ENCODE data around the gene AQP6. TPM values are rescaled to one million over a fixed set of nuclear protein-coding genes. Genes with fewer than 3 reads are reported as not detected.

AQP6 gene
- total RNA-seq, 4 donors from 2014 or later = not detected

DNA sequence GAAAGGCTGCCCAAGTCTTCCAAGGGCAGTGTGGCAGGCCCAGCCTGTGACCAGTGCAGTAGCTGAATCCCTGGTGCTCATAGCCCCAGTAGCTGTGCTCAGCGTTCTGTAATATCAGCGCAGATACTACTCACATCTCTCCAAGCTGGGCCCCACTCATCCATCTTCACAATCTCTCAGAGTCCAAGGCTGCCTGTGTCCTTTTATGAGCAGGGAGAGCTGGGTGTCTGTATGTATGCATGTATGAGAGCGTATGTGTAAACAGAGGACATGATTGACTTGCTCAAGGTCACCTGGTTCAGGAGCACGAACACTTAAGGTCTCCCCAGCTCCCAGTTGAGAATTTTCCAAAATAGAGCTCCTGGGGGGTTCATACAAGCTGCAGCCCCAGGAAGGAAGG, 5.4 kb downstream of the AQP6 start:
- Histone ChIP-seq H3K27ac (no peak overlapping the region), H3K4me1 (peaks cover 8% of the 10 kb centered on the region), H3K4me3 (no peak overlapping the region), H3K9me3 (no peaks in the 10 kb centered on the region), H3K27me3 (no peaks in the 10 kb centered on the region), H3K36me3 (no peaks in the 10 kb centered on the region)
- TF ChIP-seq POLR2A (IDR thresholded peaks at IDR 0.05) (no peak), EP300 (IDR thresholded peaks at IDR 0.05) (no peak), POLR2AphosphoS5 (IDR thresholded peaks at IDR 0.05) (no peak)
- TF ChIP-seq, protein P1, sequence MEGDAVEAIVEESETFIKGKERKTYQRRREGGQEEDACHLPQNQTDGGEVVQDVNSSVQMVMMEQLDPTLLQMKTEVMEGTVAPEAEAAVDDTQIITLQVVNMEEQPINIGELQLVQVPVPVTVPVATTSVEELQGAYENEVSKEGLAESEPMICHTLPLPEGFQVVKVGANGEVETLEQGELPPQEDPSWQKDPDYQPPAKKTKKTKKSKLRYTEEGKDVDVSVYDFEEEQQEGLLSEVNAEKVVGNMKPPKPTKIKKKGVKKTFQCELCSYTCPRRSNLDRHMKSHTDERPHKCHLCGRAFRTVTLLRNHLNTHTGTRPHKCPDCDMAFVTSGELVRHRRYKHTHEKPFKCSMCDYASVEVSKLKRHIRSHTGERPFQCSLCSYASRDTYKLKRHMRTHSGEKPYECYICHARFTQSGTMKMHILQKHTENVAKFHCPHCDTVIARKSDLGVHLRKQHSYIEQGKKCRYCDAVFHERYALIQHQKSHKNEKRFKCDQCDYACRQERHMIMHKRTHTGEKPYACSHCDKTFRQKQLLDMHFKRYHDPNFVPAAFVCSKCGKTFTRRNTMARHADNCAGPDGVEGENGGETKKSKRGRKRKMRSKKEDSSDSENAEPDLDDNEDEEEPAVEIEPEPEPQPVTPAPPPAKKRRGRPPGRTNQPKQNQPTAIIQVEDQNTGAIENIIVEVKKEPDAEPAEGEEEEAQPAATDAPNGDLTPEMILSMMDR (IDR thresholded peaks at IDR 0.05) = no peak
- DNase-seq (ENCODE audit: low spot score in 2 of 2) = no peak
- 74% methylated on average over 4 of the region's 4 CpGs for WGBS

DNA sequence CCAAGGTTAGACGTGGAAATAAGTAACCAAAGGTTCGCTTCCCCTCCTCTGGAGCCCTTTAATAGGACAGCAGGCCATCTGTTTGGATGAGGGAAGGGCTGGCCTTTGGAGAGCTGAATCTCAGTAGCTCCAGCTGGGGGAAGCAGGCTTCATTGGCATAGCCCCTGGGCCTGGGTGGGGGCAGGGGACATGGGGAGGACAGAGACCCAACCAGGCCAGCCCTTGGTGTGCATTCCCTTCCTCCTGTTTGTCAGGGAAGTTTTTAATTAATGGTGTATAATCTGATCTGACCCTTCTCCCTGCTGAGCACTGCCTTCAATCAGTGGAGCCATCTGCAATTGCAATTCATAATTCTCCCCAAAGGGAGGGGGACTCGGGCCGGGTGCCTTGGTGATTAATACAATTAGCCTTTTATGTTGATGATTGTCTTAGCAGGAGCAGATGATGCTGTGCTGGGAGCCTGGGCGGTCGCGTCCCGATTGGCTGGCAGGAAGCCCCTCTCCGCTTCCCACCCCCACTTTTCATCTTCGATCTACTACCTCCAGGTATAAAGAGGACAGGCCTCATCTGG, 6.4 kb downstream of the AQP6 start:
- Histone ChIP-seq H3K27ac (no peak overlapping the region), H3K9me3 (no peaks in the 10 kb centered on the region), H3K4me3 (no peak overlapping the region), H3K4me1 (peaks cover 15% of the 10 kb centered on the region), H3K27me3 (no peaks in the 10 kb centered on the region), H3K36me3 (no peaks in the 10 kb centered on the region)
- TF ChIP-seq EP300 (IDR thresholded peaks at IDR 0.05) (no peak), POLR2AphosphoS5 (IDR thresholded peaks at IDR 0.05) (no peak), POLR2A (IDR thresholded peaks at IDR 0.05) (no peak)
- TF ChIP-seq, protein P1 (IDR thresholded peaks at IDR 0.05) = no peak
- whole genome bisulfite sequencing = 72% methylated on average over 10 of the region's 10 CpGs
- DNase-seq (ENCODE audit: low spot score in 2 of 2) = no peak

DNA sequence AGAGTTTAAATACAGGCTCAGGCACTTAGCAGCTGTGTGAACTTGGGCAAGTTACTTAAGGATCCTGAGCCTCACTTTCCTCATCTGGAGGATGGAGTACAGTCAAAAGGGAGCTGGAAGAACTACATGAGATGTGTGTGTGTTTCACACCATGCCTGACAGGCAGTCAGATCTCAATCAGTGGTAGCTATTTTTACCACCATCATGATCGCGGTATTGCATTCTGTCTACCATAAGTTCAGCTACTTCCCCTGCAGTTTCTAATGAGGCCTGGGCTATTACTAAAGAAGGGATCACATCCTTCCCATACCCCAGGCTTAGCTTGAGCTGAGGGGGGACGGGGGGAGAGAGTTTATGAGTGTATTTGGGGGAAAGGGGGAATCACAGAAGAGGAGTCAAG, 7.0 kb downstream of the AQP6 start:
- TF ChIP-seq POLR2AphosphoS5 (IDR thresholded peaks at IDR 0.05) (no peak), POLR2A (IDR thresholded peaks at IDR 0.05) (no peak), EP300 (IDR thresholded peaks at IDR 0.05) (no peak)
- TF ChIP-seq, protein P1 (IDR thresholded peaks at IDR 0.05) = no peak

DNA sequence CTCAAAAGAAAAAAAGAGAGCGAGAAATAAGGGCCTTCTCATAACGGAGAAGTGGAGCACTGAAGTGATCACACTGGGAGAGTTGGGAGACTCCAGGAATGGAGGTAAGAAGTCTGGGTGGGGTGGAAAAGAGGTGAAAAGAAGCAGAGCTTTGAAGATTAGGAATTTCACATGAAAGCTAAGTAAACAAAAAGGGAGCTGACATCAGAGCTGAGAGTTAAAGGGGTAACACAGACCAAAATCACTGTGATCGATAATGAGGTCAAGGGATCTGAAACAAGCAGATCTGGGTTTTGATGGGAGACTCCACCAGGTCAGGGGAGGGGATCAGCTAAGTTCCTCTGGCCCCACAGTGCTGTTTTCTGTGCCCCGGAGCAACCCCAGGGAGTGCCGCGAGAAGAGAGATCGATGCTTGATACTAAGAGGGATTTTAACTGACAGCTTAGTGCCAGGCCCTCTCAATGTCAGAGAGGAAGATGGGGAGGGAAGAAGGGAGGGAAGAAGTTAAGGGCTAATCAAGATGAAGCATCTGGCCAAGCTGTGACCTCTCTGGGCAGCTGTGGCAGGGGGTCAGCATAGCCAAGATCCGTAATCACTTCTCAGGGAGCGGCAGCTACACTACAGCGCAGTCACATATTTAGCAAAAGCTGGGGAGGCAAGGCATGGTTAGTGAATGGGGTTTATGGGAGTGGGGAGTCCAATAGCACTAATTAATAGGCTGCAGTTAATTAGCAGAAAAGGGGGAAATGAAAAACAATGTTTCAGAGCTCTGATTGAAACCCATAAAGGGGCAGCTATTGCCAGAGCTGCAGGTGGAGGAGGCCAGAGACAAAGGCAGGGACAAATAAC, 8.0 kb downstream of the AQP6 start:
- Histone ChIP-seq H3K4me1 (peaks cover 11% of the 10 kb centered on the region), H3K27ac (no peak overlapping the region), H3K36me3 (no peaks in the 10 kb centered on the region), H3K9me3 (no peaks in the 10 kb centered on the region), H3K4me3 (no peak overlapping the region), H3K27me3 (no peaks in the 10 kb centered on the region)
- TF ChIP-seq POLR2AphosphoS5 (IDR thresholded peaks at IDR 0.05) (no peak), POLR2A (IDR thresholded peaks at IDR 0.05) (no peak), EP300 (IDR thresholded peaks at IDR 0.05) (no peak)
- TF ChIP-seq, protein P1 (IDR thresholded peaks at IDR 0.05) = no peak
- DNase-seq (ENCODE audit: low spot score in 2 of 2) = no peak
- WGBS = 93% methylated on average over 10 of the region's 10 CpGs

More for the DNA sequence above, 7.0 kb downstream of the AQP6 start:
- Histone ChIP-seq H3K4me3 (no peak overlapping the region), H3K4me1 (peaks cover 13% of the 10 kb centered on the region), H3K9me3 (no peaks in the 10 kb centered on the region), H3K27me3 (no peaks in the 10 kb centered on the region), H3K27ac (no peak overlapping the region), H3K36me3 (no peaks in the 10 kb centered on the region)
- WGBS = 85% methylated on average over 3 of the region's 3 CpGs
- DNase-seq (ENCODE audit: low spot score in 2 of 2) = no peak
